ENCODE results near the gene TARBP1.

- no peak for TF ChIP-seq CTCF (IDR thresholded peaks at IDR 0.05)
- TF ChIP-seq POLR2A (IDR thresholded peaks at IDR 0.05): no peak
Measured at GRCh38 chr1:234396871-234397270, 82.1 kb downstream of the TARBP1 start.
